ENCODE measurements around the gene HECW1.

GRCh38 chr7:43433639-43434038 is 321.2 kb downstream of the HECW1 start:
- TF ChIP-seq DDIT3 (CRISPR knock-in tag; IDR thresholded peaks at IDR 0.05) (no peak), IRF2 (CRISPR knock-in tag; IDR thresholded peaks at IDR 0.05) (no peak), ZNF274 (CRISPR knock-in tag; IDR thresholded peaks at IDR 0.05) (no peak), POLR2A (IDR thresholded peaks at IDR 0.05; ENCODE audit: insufficient read depth in 1 of 2, low read depth in 2 of 2, low read length in 2 of 2) (no peak), TSC22D2 (CRISPR knock-in tag; IDR thresholded peaks at IDR 0.05; ENCODE audit: borderline replicate concordance) (no peak), ZBTB8A (CRISPR knock-in tag; IDR thresholded peaks at IDR 0.05; ENCODE audit: borderline replicate concordance, low read depth) (no peak), EZH2 (conservative IDR thresholded peaks at IDR 0.05; ENCODE audit: low read depth, low read length) (no peak), SNRNP70 (IDR thresholded peaks at IDR 0.05; ENCODE audit: low read depth, low read length) (no peak), ZSCAN22 (CRISPR knock-in tag; IDR thresholded peaks at IDR 0.05) (no peak), TCF12 (IDR thresholded peaks at IDR 0.05) (no peak), TCF12 (CRISPR knock-in tag; IDR thresholded peaks at IDR 0.05) (no peak), ZFP90 (CRISPR knock-in tag; IDR thresholded peaks at IDR 0.05; ENCODE audit: borderline replicate concordance) (no peak)

Data from HepG2 (cell line).